GM21390 (cell line): ENCODE measurements around the gene CASKIN1.

Source experiments
- ATAC-seq: cut with Tn5 transposase; IDR thresholded peaks from one replicate; pipeline ENCODE4 v1.9.1; 2021; ENCODE audit not compliant: unreplicated experiment

Gene CASKIN1

GRCh38 chr16:2195322-2196161 is 863 bp downstream of the CASKIN1 start:
- ATAC-seq = no peak

- ATAC-seq = no peak
These were observed 1.5 kb downstream of the CASKIN1 start for GRCh38 chr16:2194852-2195321.

- no peak for ATAC-seq
These were observed 2.1 kb downstream of the CASKIN1 start for GRCh38 chr16:2194166-2194834.

GRCh38 chr16:2191446-2191706 is 5.0 kb downstream of the CASKIN1 start:
- no peak for ATAC-seq

GRCh38 chr16:2190659-2191445 is 5.6 kb downstream of the CASKIN1 start:
- no peak for ATAC-seq

GRCh38 chr16:2190002-2190658 is 6.3 kb downstream of the CASKIN1 start:
- ATAC-seq = no peak

- ATAC-seq = no peak
These were observed 7.0 kb downstream of the CASKIN1 start for GRCh38 chr16:2189252-2189893.

GRCh38 chr16:2188395-2188794 is 8.0 kb downstream of the CASKIN1 start:
- ATAC-seq = no peak

GRCh38 chr16:2187212-2187611 is 9.2 kb downstream of the CASKIN1 start:
- no peak for ATAC-seq

- no peak for ATAC-seq
These were observed 9.9 kb downstream of the CASKIN1 start for GRCh38 chr16:2186505-2186904.

GRCh38 chr16:2186064-2186463 is 10.3 kb downstream of the CASKIN1 start:
- ATAC-seq = no peak

- no peak for ATAC-seq
These were observed 11.4 kb downstream of the CASKIN1 start for GRCh38 chr16:2184962-2185361.

- no peak for ATAC-seq
These were observed 12.1 kb downstream of the CASKIN1 start for GRCh38 chr16:2184346-2184745.

- ATAC-seq = no peak
These were observed 12.7 kb downstream of the CASKIN1 start for GRCh38 chr16:2183671-2184070.

GRCh38 chr16:2181952-2182351 is 14.5 kb downstream of the CASKIN1 start:
- no peak for ATAC-seq

- no peak for ATAC-seq
These were observed 15.2 kb downstream of the CASKIN1 start for GRCh38 chr16:2180962-2181923.

GRCh38 chr16:2180461-2180860 is 15.9 kb downstream of the CASKIN1 start:
- no peak for ATAC-seq

GRCh38 chr16:2179576-2179975 is 16.8 kb downstream of the CASKIN1 start:
- no peak for ATAC-seq

- no peak for ATAC-seq
These were observed 17.3 kb downstream of the CASKIN1 start for GRCh38 chr16:2179107-2179501.
